HG02981 (cell line): ENCODE measurements around the gene DES.
"Not testable (repeated sequence)": the region's sequence is repeated elsewhere in the genome, so short reads cannot be mapped to it uniquely, and the experiment has no call there.

ENCODE experiments used
- ATAC-seq: cut with Tn5 transposase; IDR thresholded peaks from one replicate; pipeline ENCODE4 v1.9.1; 2021; ENCODE audit warnings: mild to moderate bottlenecking, moderate library complexity; ENCODE audit not compliant: unreplicated experiment

The DES gene

GRCh38 chr2:219418155-219419011 lies at the start of gene DES:
TSS of gene DES (plus strand) at chr2:219418377. CDS start at chr2:219418463, 86 bp downstream.
- ATAC-seq = no peak

DNA sequence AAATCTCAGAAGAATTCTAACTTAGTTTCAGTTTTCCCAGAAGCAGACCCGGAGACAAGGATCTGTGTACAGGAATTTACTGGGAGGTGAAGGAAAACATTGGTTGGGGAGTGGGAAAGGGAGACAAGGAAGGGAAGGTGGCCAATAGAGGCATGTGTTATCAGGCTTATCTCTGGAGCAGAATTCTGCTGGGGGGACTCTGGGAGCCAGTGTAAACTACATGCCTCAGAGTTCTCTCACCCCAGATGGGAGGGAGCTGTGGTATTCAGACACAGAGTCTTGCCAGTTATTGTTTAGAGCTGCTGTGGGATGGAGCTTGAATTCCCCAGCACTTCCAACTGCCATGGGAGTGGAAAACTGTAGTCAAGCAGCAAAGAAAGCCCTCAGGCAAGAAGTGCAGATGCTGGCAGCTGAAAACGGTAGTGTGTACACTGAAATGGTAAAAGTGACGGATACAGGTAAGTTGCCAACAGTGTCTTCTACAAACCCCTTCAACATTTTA lies 49.4 kb upstream of the DES start:
- ATAC-seq = no peak

GRCh38 chr2:219369447-219369861 lies 48.7 kb upstream of the DES start:
- ATAC-seq = no peak

GRCh38 chr2:219378163-219378851 lies 39.9 kb upstream of the DES start:
- no peak for ATAC-seq

- ATAC-seq = no peak
Observed at GRCh38 chr2:219380926-219381325, 37.3 kb upstream of the DES start.

DNA sequence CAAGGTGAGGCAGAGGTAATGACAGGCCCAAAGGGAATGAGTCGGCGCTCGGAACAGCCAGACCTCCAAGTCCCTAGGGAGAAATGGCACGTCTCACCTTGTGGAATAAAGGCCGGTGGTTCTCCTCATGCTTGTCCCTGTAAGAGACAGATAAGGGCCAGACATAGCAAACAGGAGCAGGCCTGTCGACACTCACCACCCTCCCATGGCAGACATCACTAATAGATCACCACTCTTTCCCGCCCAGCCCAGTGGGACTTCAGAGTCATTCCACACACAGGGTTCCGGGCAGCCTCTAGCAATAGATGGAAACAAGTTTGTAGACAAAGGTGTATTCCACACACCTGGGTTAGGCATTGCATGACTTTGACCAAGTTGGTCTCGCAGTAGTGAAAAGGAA lies 36.7 kb upstream of the DES start:
- no peak for ATAC-seq

GRCh38 chr2:219384083-219384713 lies 34.0 kb upstream of the DES start:
- no peak for ATAC-seq

DNA sequence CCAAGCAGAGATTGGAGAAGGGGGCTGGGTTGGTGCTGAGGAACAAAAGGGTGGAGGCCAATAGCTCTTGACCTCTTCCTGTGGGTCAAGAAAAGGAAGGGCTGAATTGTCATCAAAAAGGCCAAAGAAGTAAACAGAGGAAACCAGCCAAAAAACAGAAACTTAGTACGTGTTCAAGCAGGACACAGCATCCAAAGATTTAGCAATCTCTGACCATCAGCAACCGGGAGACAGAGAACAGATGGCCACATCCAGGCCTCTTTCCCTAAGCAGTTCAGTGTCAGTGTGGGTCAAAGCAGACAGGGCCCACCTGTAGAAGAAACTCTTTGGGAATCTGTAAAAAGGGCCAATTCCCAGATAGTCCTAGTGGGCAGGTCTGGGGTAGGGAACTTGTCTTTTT lies 33.3 kb upstream of the DES start:
- no peak for ATAC-seq

GRCh38 chr2:219385958-219386520 lies 32.1 kb upstream of the DES start:
- no peak for ATAC-seq

- ATAC-seq = no peak
Observed at GRCh38 chr2:219386532-219387280, 31.5 kb upstream of the DES start.

- peak; percentile 59 for ATAC-seq
Observed at GRCh38 chr2:219387306-219388120, 30.7 kb upstream of the DES start, which contains the start of gene DNPEP. TSS of gene DNPEP (minus strand) at chr2:219387912. CDS start at chr2:219387794, 118 bp downstream.

GRCh38 chr2:219388121-219388906 lies 29.9 kb upstream of the DES start:
- ATAC-seq = peak; percentile 76

GRCh38 chr2:219388907-219389156 lies 29.3 kb upstream of the DES start:
- no peak for ATAC-seq

DNA sequence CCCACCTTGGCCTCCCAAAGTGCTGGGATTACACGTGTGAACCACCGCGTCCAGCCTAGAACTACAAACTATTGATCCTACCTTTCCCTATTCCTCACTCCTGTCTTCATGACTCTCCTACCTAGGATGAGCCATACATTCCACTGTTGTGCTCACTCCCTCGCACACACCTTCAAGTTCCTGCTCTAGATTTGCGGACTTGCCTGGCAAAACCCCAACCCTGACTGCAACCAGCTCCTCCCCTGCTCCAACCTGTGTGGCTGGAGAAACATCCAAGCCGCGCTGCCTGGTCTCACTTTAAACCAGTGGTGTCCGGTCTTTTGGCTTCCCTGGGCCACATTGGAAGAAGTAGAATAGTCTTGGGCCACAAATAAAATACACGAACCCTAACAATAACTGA lies 25.4 kb upstream of the DES start:
- no peak for ATAC-seq

DNA sequence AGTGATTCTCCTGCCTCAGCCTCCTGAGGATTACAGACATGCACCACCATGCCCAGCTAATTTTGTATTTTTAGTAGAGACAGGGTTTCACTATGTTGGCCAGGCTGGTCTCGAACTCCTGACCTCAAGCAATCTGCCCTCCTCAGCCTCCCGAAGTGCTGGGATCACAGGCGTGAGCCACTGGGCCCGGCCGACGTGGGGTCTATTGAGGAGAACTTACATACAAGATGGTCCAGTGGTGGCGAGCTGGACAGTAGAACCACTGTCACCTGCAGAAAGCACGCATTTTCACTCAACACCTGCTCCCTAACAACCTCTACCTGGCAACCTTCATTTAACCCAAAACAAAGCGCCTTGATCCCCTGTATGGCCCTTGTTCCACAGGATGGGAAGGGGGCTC lies 23.1 kb upstream of the DES start:
- ATAC-seq = not testable (repeated sequence)

- no peak for ATAC-seq
Observed at GRCh38 chr2:219395609-219396008, 22.6 kb upstream of the DES start.

- ATAC-seq = no peak
Observed at GRCh38 chr2:219396863-219397457, 21.2 kb upstream of the DES start.

GRCh38 chr2:219398721-219399363 lies 19.3 kb upstream of the DES start:
- ATAC-seq = no peak
